Activated CD4-positive, CD25-positive, alpha-beta regulatory T cell (primary cell): ENCODE measurements around the gene OR10G3.
A peak's percentile ranks its signal among the peaks of the same experiment; 100 is the strongest.

Source experiments
- DNase-seq, 4 experiments: peaks; one replicate each; lab custom pipeline; 2025; lab: John Stamatoyannopoulos, UW

The OR10G3 gene

GRCh38 chr14:21535545-21536417, 44.1 kb downstream of the OR10G3 start:
- DNase-seq: no peak

GRCh38 chr14:21534576-21534975, 45.3 kb downstream of the OR10G3 start:
- no peak for DNase-seq

DNA sequence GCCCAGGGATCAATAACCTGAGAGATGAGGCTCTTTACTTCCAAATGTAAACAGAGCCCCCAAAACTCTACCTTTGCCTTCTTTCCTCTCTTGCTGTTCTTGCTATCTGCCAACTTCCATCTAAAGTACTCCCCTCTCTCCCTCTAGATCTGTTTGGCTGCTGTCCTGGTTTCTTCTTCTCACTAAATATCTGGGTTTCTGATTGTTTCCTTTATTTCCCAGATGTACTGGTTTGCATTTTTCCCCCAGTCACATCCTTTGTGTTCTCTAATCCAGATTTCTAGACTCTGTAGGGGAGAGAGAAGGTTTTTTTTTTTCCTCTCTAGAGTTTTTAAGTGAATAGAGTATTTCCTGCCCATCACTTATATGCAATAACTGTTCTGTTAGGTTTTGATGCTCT, 46.6 kb downstream of the OR10G3 start:
- no peak for DNase-seq

- no peak for DNase-seq
Measured at GRCh38 chr14:21529515-21529914, 50.4 kb downstream of the OR10G3 start.

DNA sequence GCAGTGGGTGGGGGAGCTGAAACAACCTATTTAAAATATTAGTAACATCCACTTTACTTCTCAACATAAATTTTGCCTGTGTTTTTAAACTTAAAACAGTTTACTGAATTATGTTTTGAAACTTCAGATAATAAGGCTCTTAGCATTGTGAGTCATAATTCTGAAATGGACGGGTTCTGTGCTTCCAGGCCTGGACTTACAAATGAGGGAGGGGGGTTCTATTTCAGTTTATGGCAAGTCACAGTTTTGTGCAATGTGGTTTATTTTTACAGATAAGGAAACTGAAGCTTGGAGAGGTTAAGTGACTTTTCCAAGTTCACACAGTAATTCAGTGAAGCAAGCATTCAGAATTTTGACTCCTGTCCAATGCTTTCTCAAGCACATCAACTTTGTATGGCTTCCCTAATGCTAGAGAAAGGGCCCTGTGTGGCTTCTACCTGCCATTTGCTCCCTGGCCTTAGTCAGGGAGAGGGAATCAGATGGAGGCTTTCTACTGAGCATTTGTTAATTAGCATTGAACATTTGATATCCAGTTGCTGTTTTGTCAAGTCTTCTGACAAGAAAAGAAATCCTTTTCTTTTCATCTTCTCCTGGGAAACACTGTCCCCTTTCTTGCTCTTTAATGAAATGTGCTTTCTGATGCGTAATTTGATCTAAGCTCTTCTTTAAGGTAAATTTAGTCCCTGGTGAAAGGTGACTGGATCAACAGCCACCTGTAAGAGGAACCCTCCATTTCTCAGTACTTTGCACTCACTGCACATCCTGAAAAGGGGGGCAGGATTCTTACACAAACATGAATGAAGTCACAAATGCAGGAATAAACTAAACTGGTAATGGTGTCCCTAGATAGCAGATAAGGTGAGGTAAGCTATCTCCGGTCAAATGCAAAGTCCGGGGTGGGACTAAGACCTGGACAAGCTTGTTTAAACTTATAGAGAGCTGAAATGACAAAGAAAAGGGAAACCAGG, 51.2 kb downstream of the OR10G3 start:
- DNase-seq: no peak

DNA sequence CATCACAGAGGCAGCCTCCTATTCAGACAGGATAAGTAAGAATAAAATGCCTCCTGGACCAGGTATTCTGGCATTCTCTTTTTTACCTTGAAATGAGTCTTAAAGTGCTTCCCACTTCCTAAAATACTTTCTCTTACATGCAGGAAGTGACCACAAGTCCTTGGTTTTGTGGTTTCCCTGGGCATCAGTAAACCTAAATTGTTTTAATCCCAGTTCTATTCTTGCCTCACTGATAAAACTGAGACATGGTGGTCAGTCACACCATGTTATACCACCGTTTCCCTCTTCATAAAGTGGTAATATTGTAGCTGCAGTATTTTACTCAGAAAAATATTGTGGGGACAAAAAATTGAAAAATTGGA, 52.6 kb downstream of the OR10G3 start:
- DNase-seq: no peak

- DNase-seq: no peak
Measured at GRCh38 chr14:21526672-21527317, 53.1 kb downstream of the OR10G3 start.

DNA sequence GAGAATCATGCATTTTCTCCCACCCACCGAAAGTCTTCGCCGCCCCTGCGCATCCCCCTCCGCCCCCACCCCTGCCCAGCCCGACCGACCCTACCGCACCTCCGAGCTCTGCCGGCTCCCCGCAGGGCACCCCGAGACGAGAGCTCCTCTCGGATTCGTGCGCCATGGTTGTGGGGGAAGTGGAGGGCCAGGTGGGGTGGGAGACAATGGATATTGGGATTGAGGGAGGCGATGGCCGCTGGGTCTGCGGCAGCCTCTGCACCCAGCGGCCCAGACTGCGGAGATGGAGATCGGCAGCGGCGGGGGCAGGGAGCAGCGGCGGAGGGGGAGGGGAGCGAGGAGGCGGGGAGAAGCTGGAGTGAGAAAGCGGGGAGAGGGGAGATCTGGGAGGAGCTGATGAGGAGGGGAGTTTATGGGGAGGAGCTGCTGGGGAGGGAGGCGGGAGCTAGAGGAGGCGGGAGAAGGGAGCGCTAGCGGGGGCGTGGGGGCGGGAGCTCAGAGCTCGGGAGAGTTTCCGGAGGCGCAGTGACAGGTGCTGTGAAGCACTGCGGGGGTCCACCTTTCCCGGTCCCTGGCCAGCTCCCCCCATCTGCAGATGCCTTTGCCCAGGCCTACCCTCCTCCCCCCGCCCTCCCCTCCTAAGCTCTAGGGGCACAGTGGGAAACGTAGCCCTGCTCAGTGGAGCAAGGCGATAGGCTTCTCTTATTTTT, 53.8 kb downstream of the OR10G3 start, which contains the start of gene SALL2:
Gene SALL2, minus strand, starts transcription at position 385 of the 710 bp plus-strand sequence. Its CDS starts 219 bp downstream, at position 166.
- DNase-seq: peak; percentile 10 to 37 (median 17)

DNA sequence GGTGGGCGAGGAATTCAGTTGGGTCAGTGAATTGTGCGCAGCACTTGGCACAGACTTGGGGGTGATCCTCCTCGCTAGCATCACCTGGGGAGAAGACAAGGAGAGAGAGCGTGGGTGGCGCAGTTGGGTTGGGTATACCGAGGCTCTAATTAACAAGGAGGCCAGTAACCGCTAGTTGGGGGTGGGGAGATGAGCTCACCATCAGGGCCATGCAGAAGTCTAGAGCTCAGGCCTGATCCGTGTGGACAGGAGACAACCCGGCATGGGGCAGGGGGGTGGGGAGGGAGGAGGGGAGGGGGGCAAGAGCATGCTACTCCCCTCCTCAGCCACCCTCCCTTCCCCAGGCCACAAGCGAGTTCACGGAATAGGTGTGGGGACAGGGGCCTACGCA, 54.3 kb downstream of the OR10G3 start:
- no peak for DNase-seq

DNA sequence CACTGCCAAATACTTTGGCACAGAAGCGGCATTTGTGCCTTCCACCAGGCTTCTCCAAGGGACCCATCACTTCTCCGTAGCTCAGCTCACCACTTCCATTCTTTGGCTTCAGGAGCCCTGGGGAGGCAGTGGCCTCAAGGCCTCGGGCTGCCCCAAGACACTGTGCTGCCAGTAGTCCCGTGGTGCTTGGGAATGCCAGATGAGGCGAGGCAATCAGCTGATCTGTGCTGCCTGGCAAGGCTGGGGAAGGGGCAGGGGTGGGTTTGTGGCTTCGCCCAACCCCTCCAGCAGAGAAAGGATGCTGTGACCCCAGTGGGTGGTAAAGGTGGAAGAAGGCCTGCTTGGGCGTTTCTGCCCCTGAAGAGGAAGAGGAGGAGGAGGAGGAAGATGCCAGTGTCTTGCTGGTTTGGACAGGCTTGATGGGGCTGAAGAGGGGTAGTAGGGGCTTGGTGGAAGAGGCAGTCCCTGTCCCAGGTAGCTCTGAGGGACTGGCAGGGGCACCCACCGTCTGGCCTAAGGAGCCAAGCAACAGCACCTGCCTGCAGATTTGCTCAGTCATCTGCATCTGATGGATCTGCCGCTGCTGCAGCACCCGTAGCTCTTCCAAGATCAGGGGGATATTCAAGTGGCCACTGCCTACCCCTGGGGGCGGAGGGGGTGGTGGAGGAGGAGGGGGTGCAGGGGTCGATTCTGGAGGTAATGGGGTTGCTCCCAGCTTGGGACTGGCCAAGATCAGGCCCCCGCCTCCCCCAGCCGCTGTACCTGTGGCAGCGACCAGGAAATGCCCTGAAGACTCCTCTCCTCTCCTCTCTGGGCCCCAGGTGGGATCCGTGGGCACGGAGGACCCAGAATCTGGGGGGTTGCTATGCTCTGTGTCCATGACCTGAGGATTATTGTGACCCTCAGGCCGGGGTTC, 55.0 kb downstream of the OR10G3 start:
- DNase-seq: no peak

DNA sequence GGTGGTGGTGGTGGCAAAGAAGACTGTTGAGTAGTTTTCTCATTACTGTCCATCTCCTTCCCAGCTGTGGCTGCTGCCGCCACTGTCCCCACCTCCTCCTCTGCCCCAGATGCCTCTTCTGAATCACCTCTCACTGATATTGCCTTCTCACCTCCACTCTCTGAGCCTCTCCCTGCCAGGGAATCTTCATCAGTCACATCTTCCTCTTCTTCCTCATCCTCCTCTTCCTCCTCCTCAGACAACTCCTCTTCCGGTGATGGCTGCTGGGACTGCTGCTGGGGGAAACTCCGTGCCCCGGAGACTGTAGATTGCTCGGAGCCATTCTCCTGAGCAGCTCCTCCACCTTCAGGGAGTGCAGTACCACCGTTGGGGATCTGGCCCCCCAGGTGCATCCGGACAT, 56.7 kb downstream of the OR10G3 start:
- DNase-seq: no peak

GRCh38 chr14:21521501-21521900, 58.4 kb downstream of the OR10G3 start:
- no peak for DNase-seq

DNA sequence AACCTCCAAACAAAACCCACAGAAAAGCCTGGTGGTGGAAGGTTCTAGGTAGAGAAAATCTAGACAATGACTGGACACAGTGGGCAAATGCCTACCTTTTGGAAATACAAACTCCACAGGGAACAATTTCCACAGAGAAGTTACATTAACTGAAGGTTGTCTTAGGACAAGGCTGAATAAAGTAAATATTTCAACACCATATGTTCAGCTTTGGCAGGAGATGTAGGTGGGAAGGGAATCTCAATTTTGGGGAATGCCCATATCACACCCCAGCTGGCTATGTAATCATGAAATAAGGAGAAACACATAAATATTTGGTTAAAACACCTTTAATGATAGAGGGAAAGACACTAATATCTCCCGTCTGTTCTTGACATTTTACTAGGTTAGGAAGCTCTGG, 59.1 kb downstream of the OR10G3 start:
- no peak for DNase-seq

GRCh38 chr14:21518725-21519124, 61.2 kb downstream of the OR10G3 start:
- DNase-seq: no peak
